HG02588 (cell line): ENCODE measurements around the gene ADAMTSL1.

Source experiments
- ATAC-seq: cut with Tn5 transposase; IDR thresholded peaks from one replicate; pipeline ENCODE4 v1.9.1; 2021; ENCODE audit warnings: mild to moderate bottlenecking, moderate library complexity; ENCODE audit not compliant: unreplicated experiment

ADAMTSL1 gene

DNA sequence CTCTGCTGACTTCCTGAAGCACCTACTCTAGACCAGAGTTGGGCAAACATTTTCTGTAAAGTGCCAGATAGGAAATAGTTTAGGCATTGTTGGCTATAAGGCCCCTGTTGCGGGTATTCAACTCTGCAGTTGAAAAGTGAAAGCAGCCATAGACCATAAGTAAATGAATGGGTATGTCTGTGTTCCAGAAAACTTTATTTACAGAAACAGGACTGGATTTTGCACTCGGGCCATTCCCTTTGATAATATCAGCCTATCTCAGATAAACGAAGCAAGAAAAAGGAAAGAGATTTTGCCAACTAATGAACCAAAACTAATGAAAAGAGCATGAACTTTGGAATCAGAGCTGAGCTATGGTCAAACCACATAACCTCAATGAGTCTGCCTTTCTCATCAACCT lies 374.7 kb downstream of the ADAMTSL1 start:
- no peak for ATAC-seq

- ATAC-seq = no peak
Measured at GRCh38 chr9:18849270-18849669, 375.3 kb downstream of the ADAMTSL1 start.

GRCh38 chr9:18849890-18850677 lies 376.1 kb downstream of the ADAMTSL1 start:
- ATAC-seq = no peak

GRCh38 chr9:18851069-18851795 lies 377.3 kb downstream of the ADAMTSL1 start:
- no peak for ATAC-seq

GRCh38 chr9:18855656-18856055 lies 381.7 kb downstream of the ADAMTSL1 start:
- ATAC-seq = no peak

DNA sequence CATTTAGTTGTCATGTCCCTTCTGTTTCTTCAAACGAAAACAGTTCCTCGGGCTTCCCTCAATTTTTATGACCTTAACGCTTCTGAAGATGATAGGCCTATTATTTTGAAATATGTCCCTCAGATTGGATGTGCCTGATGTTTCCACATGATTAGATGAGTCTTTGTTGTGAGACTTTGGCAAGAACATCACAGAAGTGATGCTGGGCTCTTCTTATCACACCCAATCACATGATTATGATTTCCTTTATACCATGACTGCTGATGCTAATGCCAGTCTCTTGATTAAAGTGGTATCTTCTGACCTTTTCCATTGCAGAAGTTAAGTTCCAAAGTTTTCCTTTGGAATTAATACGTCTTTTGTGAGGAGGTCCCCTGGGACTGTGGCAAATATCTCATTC lies 383.4 kb downstream of the ADAMTSL1 start:
- no peak for ATAC-seq

DNA sequence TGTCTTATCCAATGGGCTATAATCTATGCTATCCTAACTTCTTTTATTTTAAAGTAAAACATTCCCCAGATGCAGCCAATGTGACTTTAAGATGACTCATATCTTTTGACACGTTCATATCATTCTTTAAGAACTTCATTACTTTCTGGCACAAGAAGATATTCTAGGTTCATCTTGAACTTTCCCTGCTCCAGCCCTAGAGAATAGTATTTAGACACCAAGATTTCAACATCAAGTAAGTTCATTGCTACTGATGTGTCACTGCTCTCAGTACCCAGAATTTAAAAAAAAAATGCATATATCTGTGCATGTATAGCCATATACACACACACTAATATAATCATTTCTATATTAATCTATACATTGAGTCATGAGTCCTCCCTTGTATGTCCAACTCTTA lies 383.8 kb downstream of the ADAMTSL1 start:
- no peak for ATAC-seq

DNA sequence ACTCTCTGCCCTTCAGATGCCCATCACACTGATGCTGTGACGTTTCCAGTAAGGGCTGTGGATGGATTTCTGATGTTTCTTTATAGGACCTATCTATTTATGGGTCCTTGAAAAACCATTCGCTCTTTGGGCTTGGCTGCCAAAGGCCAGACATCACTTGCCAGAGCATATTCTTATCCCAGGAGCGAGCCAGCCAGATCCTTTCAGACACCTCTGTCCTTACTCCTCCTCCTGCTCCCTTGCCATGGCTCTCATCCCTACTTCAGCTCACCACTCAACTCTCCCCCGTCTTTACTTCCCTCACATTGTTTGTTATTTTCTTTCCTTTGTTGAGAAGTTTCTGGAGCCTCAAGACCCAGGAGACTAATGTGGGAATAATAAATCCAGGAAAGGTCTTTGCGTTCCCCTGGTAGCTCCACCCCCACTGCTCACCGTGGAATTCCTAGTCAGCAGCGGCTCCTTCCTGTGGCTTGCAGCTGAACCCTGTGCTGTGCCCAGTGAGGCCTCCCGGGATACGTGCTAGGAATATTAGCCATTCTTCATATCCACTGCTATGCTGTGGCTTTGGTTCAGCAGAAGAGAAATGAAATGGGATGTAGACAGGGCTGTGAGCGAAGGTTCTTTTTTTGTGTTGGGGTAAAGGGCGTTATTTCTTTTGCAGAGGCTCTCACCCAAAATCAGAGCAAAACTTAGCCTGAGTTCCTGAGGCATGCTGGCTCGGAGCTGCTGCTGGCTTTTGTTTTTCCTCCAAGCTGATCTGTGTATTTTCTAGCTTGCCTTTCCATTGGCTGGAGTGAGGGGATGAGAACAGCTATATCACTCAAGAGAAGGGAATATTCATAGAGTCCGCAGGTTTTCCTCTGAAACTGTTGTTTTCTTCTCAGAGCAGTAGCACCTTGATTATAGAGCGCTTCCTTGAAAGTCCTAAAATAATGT lies 387.9 kb downstream of the ADAMTSL1 start:
- ATAC-seq = no peak

DNA sequence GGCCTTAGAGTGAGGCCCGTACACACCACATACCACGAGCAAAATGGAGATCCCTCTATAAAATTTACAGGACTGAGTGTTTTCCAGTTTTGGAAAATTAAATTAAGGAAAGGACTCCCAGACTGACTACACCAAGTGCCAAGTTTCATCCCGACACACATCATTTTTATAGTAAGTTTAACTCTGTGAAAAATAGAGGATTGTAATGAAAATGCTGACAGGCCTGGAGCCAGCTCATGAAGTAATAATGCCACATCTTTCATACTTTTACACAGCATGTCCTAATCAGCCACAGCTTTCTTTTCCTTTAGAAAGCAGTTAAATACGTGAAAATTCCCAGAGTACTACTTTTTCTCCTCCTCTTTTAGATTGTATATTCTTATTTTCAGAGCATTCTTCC lies 389.8 kb downstream of the ADAMTSL1 start:
- ATAC-seq = no peak

DNA sequence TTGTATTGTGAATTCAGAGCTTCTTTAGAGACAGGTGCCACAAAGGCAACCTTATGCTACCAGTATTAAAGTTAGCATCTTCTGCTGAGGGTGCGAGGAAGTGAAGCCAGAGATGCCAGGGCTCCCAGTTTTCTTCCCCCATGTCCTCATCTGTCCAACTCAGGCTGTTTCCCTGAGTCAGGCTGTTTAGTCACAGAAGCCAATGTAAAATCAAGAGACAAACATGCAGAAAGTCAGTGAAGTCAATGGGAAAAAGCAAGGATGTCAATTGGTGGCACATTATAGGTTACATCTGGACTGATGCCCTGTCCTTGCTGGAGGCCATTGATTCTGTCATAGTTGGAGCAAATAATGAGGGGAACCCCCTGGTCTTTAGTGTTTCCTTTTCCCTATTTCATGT lies 390.6 kb downstream of the ADAMTSL1 start:
- no peak for ATAC-seq

- ATAC-seq = no peak
Measured at GRCh38 chr9:18865542-18865941, 391.6 kb downstream of the ADAMTSL1 start.

- no peak for ATAC-seq
Measured at GRCh38 chr9:18866121-18866831, 392.3 kb downstream of the ADAMTSL1 start.

- ATAC-seq = no peak
Measured at GRCh38 chr9:18869725-18870124, 395.8 kb downstream of the ADAMTSL1 start.

DNA sequence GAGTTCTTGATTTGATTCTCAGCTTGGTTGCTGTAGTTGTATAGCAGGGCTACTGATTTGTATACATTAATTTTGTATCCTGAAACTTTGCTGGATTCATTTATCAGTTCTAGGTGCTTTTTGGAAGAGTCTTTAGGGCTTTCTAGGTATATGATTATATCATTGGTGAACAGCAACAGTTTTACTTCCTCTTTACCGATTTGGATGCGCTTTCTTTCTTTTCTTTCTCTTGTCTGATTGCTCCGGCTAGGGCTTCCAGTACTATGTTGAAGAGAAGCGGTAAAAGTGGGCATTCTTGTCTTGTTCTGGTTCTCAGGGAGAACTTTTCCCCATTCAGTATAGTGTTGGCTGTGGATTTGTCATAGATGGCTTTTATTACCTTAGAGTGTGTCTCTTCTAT lies 400.1 kb downstream of the ADAMTSL1 start:
- no peak for ATAC-seq

DNA sequence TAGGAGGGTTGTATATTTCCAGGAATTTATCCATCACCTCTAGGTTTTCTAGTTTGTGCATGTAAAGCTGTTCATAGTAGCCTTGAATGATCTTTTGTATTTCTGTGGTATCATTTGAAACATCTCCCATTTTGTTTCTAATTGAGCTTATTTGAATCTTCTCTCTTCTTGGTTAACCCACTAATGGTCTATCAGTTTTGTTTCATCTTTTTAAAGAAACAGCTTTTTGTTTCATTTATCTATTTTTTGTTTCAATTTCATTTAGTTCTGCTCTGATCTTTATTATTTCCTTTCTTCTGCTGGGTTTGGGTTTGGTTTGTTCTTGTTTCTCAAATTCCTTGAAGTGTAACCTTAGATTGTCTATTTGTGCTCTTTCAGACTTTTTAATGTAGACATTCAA lies 401.0 kb downstream of the ADAMTSL1 start:
- ATAC-seq = peak; percentile 64

DNA sequence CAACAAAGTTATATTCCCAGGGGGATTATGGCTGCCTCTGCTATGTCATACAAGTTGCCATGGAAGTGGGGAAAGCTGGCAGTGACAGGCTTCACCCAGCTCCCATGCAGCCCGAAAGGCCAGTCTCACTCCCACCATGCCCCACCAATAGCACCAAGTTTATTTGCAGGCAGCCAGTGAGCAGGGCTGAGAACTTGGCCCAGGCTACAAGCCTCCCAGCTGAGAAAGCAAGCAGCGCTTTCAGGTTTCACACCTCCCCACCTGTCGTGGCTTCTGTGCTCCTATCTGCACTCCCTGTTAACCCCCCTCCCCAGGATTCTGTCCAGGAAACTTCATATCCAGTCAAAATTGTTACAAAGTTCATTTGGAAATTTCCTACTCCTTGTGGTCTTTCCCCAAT lies 404.0 kb downstream of the ADAMTSL1 start:
- no peak for ATAC-seq

GRCh38 chr9:18881758-18882157 lies 407.8 kb downstream of the ADAMTSL1 start:
- no peak for ATAC-seq

GRCh38 chr9:18887546-18887945 lies 413.6 kb downstream of the ADAMTSL1 start:
- no peak for ATAC-seq

DNA sequence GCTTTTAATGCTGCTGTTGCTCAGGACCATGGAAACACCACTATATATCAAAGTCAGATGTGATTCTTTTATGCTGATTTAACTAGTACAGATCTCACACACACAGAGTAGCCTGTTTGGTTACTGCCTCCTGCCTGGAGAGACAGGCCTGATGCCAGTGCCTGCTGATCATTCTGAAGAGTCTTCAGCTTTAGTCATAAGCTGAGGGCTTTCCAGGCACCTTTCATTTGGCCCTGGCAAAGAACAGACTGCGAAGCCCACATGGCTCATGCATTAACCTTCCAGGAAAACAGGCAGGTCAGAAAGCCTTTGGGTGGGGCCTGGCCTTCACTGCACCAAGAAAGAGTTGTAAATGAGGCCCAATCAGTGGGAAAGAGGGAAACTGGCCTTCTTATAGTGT lies 414.3 kb downstream of the ADAMTSL1 start:
- no peak for ATAC-seq

DNA sequence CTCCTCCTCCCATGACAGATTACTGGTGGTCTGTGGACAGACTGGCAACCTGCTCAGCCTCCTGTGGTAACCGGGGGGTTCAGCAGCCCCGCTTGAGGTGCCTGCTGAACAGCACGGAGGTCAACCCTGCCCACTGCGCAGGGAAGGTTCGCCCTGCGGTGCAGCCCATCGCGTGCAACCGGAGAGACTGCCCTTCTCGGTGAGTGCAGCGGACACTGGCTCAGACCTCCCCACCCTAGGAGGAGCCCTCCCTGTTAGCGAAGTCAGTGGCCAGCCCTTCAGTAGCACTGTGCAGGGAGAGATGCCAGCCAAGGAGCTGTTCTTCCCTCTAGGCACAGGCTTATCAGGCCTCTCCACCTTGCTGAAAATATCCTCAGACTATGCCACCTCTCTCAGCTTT lies 415.6 kb downstream of the ADAMTSL1 start:
- no peak for ATAC-seq

GRCh38 chr9:18890372-18890771 lies 416.4 kb downstream of the ADAMTSL1 start:
- peak; percentile 78 for ATAC-seq
